ENCODE results near the gene MAP1S.

- TF ChIP-seq CTCF (conservative IDR thresholded peaks at IDR 0.05 in 1 of 2, IDR thresholded peaks at IDR 0.05 in 1 of 2; ENCODE audit: extremely low read depth in 1 of 2, insufficient read depth in 1 of 2, low read depth in 1 of 2, low read length in 2 of 2) (no peak), EZH2 (IDR thresholded peaks at IDR 0.05; ENCODE audit: borderline replicate concordance, low read length) (no peak)
These were observed 33.2 kb upstream of the MAP1S start for GRCh38 chr19:17686023-17686521.
